Progenitor cell of endocrine pancreas (in vitro differentiated cells): ENCODE measurements around the gene CRYL1. TPM values are rescaled to one million over a fixed set of nuclear protein-coding genes. Genes with fewer than 3 reads are reported as not detected.
A peak's percentile ranks its signal among the peaks of the same experiment; 100 is the strongest.

Experiments
- DNase-seq: peaks from one replicate; pipeline ENCODE4 v3.0.0; 2021; ENCODE audit warnings: low spot score; ENCODE audit not compliant: unreplicated experiment
- H3K27ac Mint-ChIP-seq: 2 replicates; pipeline ENCODE4 v1.8.0; 2021; ENCODE audit warnings: mild to moderate bottlenecking, moderate library complexity, mixed read lengths
- H3K27me3 Mint-ChIP-seq: 2 replicates; pipeline ENCODE4 v1.8.0; 2021; ENCODE audit warnings: mixed read lengths
- H3K36me3 Mint-ChIP-seq: 2 replicates; pipeline ENCODE4 v1.8.0; 2022; ENCODE audit warnings: mixed read lengths; ENCODE audit not compliant: insufficient read depth
- H3K4me1 Mint-ChIP-seq: 2 replicates; pipeline ENCODE4 v1.8.0; 2021; ENCODE audit warnings: low read depth, mixed read lengths
- H3K4me3 Mint-ChIP-seq: 2 replicates; pipeline ENCODE4 v1.8.0; 2021; ENCODE audit warnings: low read depth, mild to moderate bottlenecking, moderate library complexity, mixed read lengths
- H3K9me3 Mint-ChIP-seq: 2 replicates; pipeline ENCODE4 v1.8.0; 2021; ENCODE audit warnings: low read depth, mixed read lengths
- CTCF ChIP-seq: fragments of 200-600 bp; sonication (generic); IDR thresholded peaks from one replicate; pipeline ENCODE4 v1.5.0; 2021; ENCODE audit warnings: antibody characterized with exemption, mild to moderate bottlenecking; ENCODE audit not compliant: unreplicated experiment
- total RNA-seq: library from RNA; stranded (reverse); gene quantifications from 2 replicates; pipeline ENCODE4 v1.2.1, GENCODE V29; 2021

Gene CRYL1
- total RNA-seq, 1 donor from 2014 or later, result 11.7 TPM

- no peak for DNase-seq
- H3K4me3 Mint-ChIP-seq, result no peak overlapping the region
- H3K9me3 Mint-ChIP-seq, result peaks cover 13% of the 10 kb centered on the region
- no peaks in the 10 kb centered on the region for H3K4me1 Mint-ChIP-seq
- H3K27me3 Mint-ChIP-seq, result no peaks in the 10 kb centered on the region
- H3K27ac Mint-ChIP-seq, result no peak overlapping the region
- no peak for TF ChIP-seq CTCF
- peaks cover 6% of the 10 kb centered on the region for H3K36me3 Mint-ChIP-seq
Measured at GRCh38 chr13:20498659-20499058, 27.0 kb downstream of the CRYL1 start.

- no peak for TF ChIP-seq CTCF
- no peak overlapping the region for H3K4me3 Mint-ChIP-seq
Measured at GRCh38 chr13:20498129-20498528, 27.5 kb downstream of the CRYL1 start.

GRCh38 chr13:20497006-20497775 is 28.5 kb downstream of the CRYL1 start:
- Mint-ChIP-seq H3K4me1 (no peaks in the 10 kb centered on the region), H3K36me3 (peaks cover 6% of the 10 kb centered on the region), H3K27ac (no peak overlapping the region), H3K4me3 (no peak overlapping the region), H3K9me3 (peaks cover 13% of the 10 kb centered on the region), H3K27me3 (no peaks in the 10 kb centered on the region)
- DNase-seq, result no peak
- TF ChIP-seq CTCF, result no peak

More at GRCh38 chr13:20498129-20498528, 27.5 kb downstream of the CRYL1 start:
- no peak for DNase-seq
- Mint-ChIP-seq H3K9me3 (peaks cover 13% of the 10 kb centered on the region), H3K27ac (no peak overlapping the region), H3K36me3 (peaks cover 6% of the 10 kb centered on the region), H3K27me3 (no peaks in the 10 kb centered on the region), H3K4me1 (no peaks in the 10 kb centered on the region)

GRCh38 chr13:20495087-20496023 is 30.3 kb downstream of the CRYL1 start:
- Mint-ChIP-seq H3K27ac (no peak overlapping the region), H3K4me1 (no peaks in the 10 kb centered on the region), H3K27me3 (no peaks in the 10 kb centered on the region), H3K36me3 (peaks cover 3% of the 10 kb centered on the region), H3K9me3 (peaks cover 5% of the 10 kb centered on the region), H3K4me3 (no peak overlapping the region)
- TF ChIP-seq CTCF, result peak; percentile 98
- DNase-seq, result peak; percentile 23

GRCh38 chr13:20494656-20495055 is 31.0 kb downstream of the CRYL1 start:
- Mint-ChIP-seq H3K27ac (no peak overlapping the region), H3K4me3 (no peak overlapping the region), H3K9me3 (no peaks in the 10 kb centered on the region), H3K27me3 (no peaks in the 10 kb centered on the region), H3K4me1 (no peaks in the 10 kb centered on the region), H3K36me3 (no peaks in the 10 kb centered on the region)
- no peak for TF ChIP-seq CTCF
- no peak for DNase-seq
